HepG2 (cell line): ENCODE measurements around the gene GGA1. TPM values are rescaled to one million over a fixed set of nuclear protein-coding genes. Genes with fewer than 3 reads are reported as not detected.

ENCODE experiments used
- ETV6 ChIP-seq: sonication (generic); formaldehyde crosslinking; conservative IDR thresholded peaks from 2 replicates; pipeline ENCODE4 v1.4.0; 2020; ENCODE audit warnings: missing genetic modification reagents
- HDAC6 ChIP-seq: fragments of 200-600 bp; sonication (generic); IDR thresholded peaks from 2 replicates; pipeline ENCODE4 v1.7.0; 2017; ENCODE audit warnings: mild to moderate bottlenecking, antibody characterized with exemption, low read length, low read depth
- HINFP ChIP-seq: sonication (generic); formaldehyde crosslinking; IDR thresholded peaks from 2 replicates; pipeline ENCODE4 v1.4.0; 2020; ENCODE audit warnings: low read depth, mild to moderate bottlenecking, missing genetic modification reagents
- PITX1 ChIP-seq: sonication (generic); formaldehyde crosslinking; IDR thresholded peaks from 2 replicates; pipeline ENCODE4 v1.5.1; 2020; ENCODE audit warnings: mild to moderate bottlenecking, missing genetic modification reagents
- STAG1 ChIP-seq: sonication (generic); formaldehyde crosslinking; IDR thresholded peaks from 2 replicates; pipeline ENCODE4 v1.4.0; 2020; ENCODE audit warnings: missing genetic modification reagents
- STAT5B ChIP-seq: sonication (generic); formaldehyde crosslinking; IDR thresholded peaks from 2 replicates; pipeline ENCODE4 v1.4.0; 2020; ENCODE audit warnings: missing genetic modification reagents
- YEATS2 ChIP-seq: sonication (generic); formaldehyde crosslinking; IDR thresholded peaks from 2 replicates; pipeline ENCODE4 v1.4.0; 2020; ENCODE audit warnings: missing genetic modification reagents, borderline replicate concordance
- ZBTB7B ChIP-seq: sonication (generic); formaldehyde crosslinking; IDR thresholded peaks from 2 replicates; pipeline ENCODE4 v1.4.0; 2020; ENCODE audit warnings: missing genetic modification reagents
- ZNF451 ChIP-seq: sonication (generic); formaldehyde crosslinking; IDR thresholded peaks from 2 replicates; pipeline ENCODE4 v1.5.0; 2020; ENCODE audit warnings: mild to moderate bottlenecking, missing genetic modification reagents
- polyA plus RNA-seq, 8 experiments: library from polyadenylated mRNA; depleted of rRNA in 3 of 8; stranded (reverse) in 7 of 8; unstranded in 1 of 8; fragments of >200 nt; fragmentation: Illumina TruSeq in 4 of 8; extraction: Trizol in 4 of 8; gene quantifications; 2 replicates each; pipeline versions ENCODE4 v1.2.1 to v1.2.3, GENCODE V29; 2011 to 2016; ENCODE audit warnings: low read depth in 4 of 8, missing spikeins in 1 of 8, mixed read lengths in 1 of 8; ENCODE audit not compliant: insufficient read depth in 1 of 8
- total RNA-seq, 5 experiments: library from RNA; depleted of rRNA; stranded (reverse); fragments of >200 nt; fragmentation: Illumina TruSeq; extraction: Trizol; gene quantifications; 2 replicates each; pipeline ENCODE4 v1.2.3, GENCODE V29; 2016; ENCODE audit warnings: low read depth in 1 of 5
- TF ChIP-seq, protein P1 (sequence below), 2 experiments: sonication (generic) in 1 of 2; formaldehyde crosslinking in 1 of 2; IDR thresholded peaks; 2 replicates each; pipeline versions ENCODE4 v1.6.1 to v1.9.0; 2014 to 2022; ENCODE audit warnings: antibody characterized with exemption in 1 of 2, borderline replicate concordance in 1 of 2, inconsistent platforms in 1 of 2, low read depth in 1 of 2, missing genetic modification reagents in 1 of 2
- TF ChIP-seq, protein P2 (sequence below): sonication (generic); formaldehyde crosslinking; IDR thresholded peaks from 2 replicates; pipeline ENCODE4 v1.9.0; 2021; ENCODE audit warnings: missing genetic modification reagents, borderline replicate concordance
- TF ChIP-seq, protein P3 (sequence below): sonication (generic); formaldehyde crosslinking; conservative IDR thresholded peaks from 2 replicates; pipeline ENCODE4 v1.5.0; 2020; ENCODE audit warnings: missing genetic modification reagents
- TF ChIP-seq, protein P4 (sequence below): sonication (generic); formaldehyde crosslinking; IDR thresholded peaks from 2 replicates; pipeline ENCODE4 v1.4.0; 2020; ENCODE audit warnings: missing genetic modification reagents

Gene GGA1
- total and polyA plus RNA-seq, 2 of the 13 experiments (the other 11 are each of a cell fraction or from before 2014, with no cell fraction given) = 29.1 to 87.2 TPM

DNA sequence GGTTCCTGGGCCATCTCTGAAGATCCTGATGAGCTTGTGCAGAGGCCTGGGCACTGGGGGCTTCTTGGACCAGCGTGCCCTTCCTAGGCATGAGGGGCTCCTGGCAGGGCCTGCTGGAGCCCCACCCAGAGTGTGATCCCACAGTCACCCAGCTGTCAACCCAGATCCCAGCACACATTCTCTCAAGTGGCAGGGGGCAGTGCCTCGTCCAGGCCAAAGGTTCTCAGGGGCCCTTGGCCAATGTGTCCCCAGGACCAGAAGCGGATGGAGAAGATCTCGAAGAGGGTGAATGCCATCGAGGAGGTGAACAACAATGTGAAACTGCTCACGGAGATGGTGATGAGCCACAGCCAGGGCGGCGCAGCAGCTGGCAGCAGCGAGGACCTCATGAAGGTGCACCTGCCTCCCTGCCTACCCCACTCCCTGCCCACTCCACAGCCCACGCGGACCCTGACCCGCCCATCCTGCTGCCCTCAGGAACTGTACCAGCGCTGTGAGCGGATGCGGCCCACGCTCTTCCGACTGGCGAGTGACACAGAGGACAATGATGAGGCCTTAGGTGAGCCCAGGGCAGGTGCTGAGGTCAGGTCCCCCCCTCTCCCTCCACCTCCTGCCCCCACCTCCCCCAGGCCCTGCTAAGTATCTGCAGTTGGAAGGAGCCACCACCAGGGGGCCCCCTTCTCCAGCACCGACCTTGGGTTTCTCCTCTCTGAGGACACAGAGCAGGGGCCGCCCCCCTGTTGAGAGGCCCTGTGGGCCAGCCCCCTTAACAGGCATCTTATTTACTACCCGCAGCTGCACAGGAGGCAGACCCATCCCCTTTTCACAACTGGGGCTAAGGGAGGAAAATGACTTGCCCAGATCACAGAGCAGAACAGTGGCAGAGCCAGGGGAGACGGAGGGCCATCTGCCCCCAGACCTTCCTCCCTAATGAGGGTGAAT is 14.7 kb downstream of the GGA1 start (continued):
- TF ChIP-seq, protein P1, sequence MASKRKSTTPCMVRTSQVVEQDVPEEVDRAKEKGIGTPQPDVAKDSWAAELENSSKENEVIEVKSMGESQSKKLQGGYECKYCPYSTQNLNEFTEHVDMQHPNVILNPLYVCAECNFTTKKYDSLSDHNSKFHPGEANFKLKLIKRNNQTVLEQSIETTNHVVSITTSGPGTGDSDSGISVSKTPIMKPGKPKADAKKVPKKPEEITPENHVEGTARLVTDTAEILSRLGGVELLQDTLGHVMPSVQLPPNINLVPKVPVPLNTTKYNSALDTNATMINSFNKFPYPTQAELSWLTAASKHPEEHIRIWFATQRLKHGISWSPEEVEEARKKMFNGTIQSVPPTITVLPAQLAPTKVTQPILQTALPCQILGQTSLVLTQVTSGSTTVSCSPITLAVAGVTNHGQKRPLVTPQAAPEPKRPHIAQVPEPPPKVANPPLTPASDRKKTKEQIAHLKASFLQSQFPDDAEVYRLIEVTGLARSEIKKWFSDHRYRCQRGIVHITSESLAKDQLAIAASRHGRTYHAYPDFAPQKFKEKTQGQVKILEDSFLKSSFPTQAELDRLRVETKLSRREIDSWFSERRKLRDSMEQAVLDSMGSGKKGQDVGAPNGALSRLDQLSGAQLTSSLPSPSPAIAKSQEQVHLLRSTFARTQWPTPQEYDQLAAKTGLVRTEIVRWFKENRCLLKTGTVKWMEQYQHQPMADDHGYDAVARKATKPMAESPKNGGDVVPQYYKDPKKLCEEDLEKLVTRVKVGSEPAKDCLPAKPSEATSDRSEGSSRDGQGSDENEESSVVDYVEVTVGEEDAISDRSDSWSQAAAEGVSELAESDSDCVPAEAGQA (IDR thresholded peaks at IDR 0.05; ENCODE audit: low read depth) = no peak
- TF ChIP-seq, protein P1 (CRISPR knock-in tag; IDR thresholded peaks at IDR 0.05; ENCODE audit: borderline replicate concordance) = no peak
- TF ChIP-seq, protein P2, sequence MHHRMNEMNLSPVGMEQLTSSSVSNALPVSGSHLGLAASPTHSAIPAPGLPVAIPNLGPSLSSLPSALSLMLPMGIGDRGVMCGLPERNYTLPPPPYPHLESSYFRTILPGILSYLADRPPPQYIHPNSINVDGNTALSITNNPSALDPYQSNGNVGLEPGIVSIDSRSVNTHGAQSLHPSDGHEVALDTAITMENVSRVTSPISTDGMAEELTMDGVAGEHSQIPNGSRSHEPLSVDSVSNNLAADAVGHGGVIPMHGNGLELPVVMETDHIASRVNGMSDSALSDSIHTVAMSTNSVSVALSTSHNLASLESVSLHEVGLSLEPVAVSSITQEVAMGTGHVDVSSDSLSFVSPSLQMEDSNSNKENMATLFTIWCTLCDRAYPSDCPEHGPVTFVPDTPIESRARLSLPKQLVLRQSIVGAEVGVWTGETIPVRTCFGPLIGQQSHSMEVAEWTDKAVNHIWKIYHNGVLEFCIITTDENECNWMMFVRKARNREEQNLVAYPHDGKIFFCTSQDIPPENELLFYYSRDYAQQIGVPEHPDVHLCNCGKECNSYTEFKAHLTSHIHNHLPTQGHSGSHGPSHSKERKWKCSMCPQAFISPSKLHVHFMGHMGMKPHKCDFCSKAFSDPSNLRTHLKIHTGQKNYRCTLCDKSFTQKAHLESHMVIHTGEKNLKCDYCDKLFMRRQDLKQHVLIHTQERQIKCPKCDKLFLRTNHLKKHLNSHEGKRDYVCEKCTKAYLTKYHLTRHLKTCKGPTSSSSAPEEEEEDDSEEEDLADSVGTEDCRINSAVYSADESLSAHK (CRISPR knock-in tag) = no peak
- TF ChIP-seq YEATS2 (CRISPR knock-in tag) (0 out of 2 replicates have a peak, but pooled peaks have one; percentile 31), ETV6 (CRISPR knock-in tag) (no peak), STAT5B (no peak), ZNF451 (CRISPR knock-in tag) (0 out of 2 replicates have a peak, but pooled peaks have one; percentile 52), STAG1 (CRISPR knock-in tag) (peak; percentile 64), PITX1 (0 out of 2 replicates have a peak, but pooled peaks have one; percentile 27), HINFP (CRISPR knock-in tag) (no peak), ZBTB7B (CRISPR knock-in tag) (peak; percentile 54; the same call in 1 of the 2 replicates), HDAC6 (no peak)
- TF ChIP-seq, protein P3, sequence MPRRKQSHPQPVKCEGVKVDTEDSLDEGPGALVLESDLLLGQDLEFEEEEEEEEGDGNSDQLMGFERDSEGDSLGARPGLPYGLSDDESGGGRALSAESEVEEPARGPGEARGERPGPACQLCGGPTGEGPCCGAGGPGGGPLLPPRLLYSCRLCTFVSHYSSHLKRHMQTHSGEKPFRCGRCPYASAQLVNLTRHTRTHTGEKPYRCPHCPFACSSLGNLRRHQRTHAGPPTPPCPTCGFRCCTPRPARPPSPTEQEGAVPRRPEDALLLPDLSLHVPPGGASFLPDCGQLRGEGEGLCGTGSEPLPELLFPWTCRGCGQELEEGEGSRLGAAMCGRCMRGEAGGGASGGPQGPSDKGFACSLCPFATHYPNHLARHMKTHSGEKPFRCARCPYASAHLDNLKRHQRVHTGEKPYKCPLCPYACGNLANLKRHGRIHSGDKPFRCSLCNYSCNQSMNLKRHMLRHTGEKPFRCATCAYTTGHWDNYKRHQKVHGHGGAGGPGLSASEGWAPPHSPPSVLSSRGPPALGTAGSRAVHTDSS (CRISPR knock-in tag) = no peak
- TF ChIP-seq, protein P4, sequence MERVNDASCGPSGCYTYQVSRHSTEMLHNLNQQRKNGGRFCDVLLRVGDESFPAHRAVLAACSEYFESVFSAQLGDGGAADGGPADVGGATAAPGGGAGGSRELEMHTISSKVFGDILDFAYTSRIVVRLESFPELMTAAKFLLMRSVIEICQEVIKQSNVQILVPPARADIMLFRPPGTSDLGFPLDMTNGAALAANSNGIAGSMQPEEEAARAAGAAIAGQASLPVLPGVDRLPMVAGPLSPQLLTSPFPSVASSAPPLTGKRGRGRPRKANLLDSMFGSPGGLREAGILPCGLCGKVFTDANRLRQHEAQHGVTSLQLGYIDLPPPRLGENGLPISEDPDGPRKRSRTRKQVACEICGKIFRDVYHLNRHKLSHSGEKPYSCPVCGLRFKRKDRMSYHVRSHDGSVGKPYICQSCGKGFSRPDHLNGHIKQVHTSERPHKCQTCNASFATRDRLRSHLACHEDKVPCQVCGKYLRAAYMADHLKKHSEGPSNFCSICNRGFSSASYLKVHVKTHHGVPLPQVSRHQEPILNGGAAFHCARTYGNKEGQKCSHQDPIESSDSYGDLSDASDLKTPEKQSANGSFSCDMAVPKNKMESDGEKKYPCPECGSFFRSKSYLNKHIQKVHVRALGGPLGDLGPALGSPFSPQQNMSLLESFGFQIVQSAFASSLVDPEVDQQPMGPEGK (CRISPR knock-in tag) = peak; percentile 78
